Ramos (cell line): ENCODE data around the gene ADSS1.
"Not testable (repeated sequence)": the region's sequence is repeated elsewhere in the genome, so short reads cannot be mapped to it uniquely, and the experiment has no call there.

Source experiments
- in situ Hi-C: fragments of 300-500 bp; cut with MboI; formaldehyde crosslinking; loops from one replicate; pipeline ENCODE4 v1.14.3; 2022; ENCODE audit warnings: low sequenced_read_pairs; ENCODE audit not compliant: unreplicated experiment

Gene ADSS1

GRCh38 chr14:104729176-104729834 is 5.3 kb downstream of the ADSS1 start:
- in situ Hi-C loops: not testable (repeated sequence)

GRCh38 chr14:104729835-104730181 is 5.8 kb downstream of the ADSS1 start:
- in situ Hi-C loops: no loop called here

- in situ Hi-C loops: no loop called here
Observed at GRCh38 chr14:104730487-104730886, 6.5 kb downstream of the ADSS1 start.

GRCh38 chr14:104731320-104732294 is 7.6 kb downstream of the ADSS1 start:
- in situ Hi-C loops: no loop called here

- in situ Hi-C loops: no loop called here
Observed at GRCh38 chr14:104732355-104732804, 8.4 kb downstream of the ADSS1 start.

- in situ Hi-C loops: no loop called here
Observed at GRCh38 chr14:104732931-104733681, 9.1 kb downstream of the ADSS1 start.

- in situ Hi-C loops: no loop called here
Observed at GRCh38 chr14:104734051-104734587, 10.1 kb downstream of the ADSS1 start.

- in situ Hi-C loops: no loop called here
Observed at GRCh38 chr14:104734601-104734990, 10.6 kb downstream of the ADSS1 start.

GRCh38 chr14:104734991-104735779 is 11.2 kb downstream of the ADSS1 start:
- in situ Hi-C loops: no loop called here

- in situ Hi-C loops: no loop called here
Observed at GRCh38 chr14:104735830-104736642, 12.0 kb downstream of the ADSS1 start.

GRCh38 chr14:104738375-104739019 is 14.5 kb downstream of the ADSS1 start:
- in situ Hi-C loops: no loop called here

GRCh38 chr14:104739026-104739425 is 15.0 kb downstream of the ADSS1 start:
- in situ Hi-C loops: no loop called here

- in situ Hi-C loops: no loop called here
Observed at GRCh38 chr14:104739546-104740516, 15.8 kb downstream of the ADSS1 start.

- in situ Hi-C loops: no loop called here
Observed at GRCh38 chr14:104741108-104741802, 17.2 kb downstream of the ADSS1 start.

GRCh38 chr14:104741803-104742251 is 17.8 kb downstream of the ADSS1 start:
- in situ Hi-C loops: no loop called here

- in situ Hi-C loops: no loop called here
Observed at GRCh38 chr14:104742586-104743455, 18.8 kb downstream of the ADSS1 start.
